Right lobe of liver (tissue), 6 donors: ENCODE data around the gene UBA6. TPM values are rescaled to one million over a fixed set of nuclear protein-coding genes. Genes with fewer than 3 reads are reported as not detected.

Experiments used
- ATAC-seq, 4 donors: fragments of 200-7000 bp; cut with Tn5 transposase; one replicate each; pipeline ENCODE4 v1.9.1; 2020; ENCODE audit warnings: mild to moderate bottlenecking in 4 of 4, moderate library complexity in 4 of 4
- DNase-seq, 3 donors: peaks; one replicate each; pipeline ENCODE4 v3.0.0-alpha.2; 2020
- H3K27ac ChIP-seq, 3 donors: fragments of 200-600 bp; one replicate each; pipeline ENCODE4 v1.8.0; 2022
- H3K27me3 ChIP-seq, 2 donors: fragments of 200-600 bp; one replicate each; pipeline ENCODE4 v1.8.0; 2022
- H3K36me3 ChIP-seq, 4 donors: fragments of 200-600 bp; sonication (generic) in 1 of 4; one replicate each; pipeline versions ENCODE4 v1.5.1 to v1.8.0; 2017 to 2022; ENCODE audit warnings: control low read depth in 1 of 4
- H3K4me1 ChIP-seq, 4 donors: fragments of 200-600 bp; sonication (generic) in 1 of 4; one replicate each; pipeline versions ENCODE4 v1.5.1 to v1.8.0; 2017 to 2022; ENCODE audit warnings: control low read depth in 1 of 4
- H3K4me3 ChIP-seq, 3 donors: fragments of 200-600 bp; one replicate each; pipeline ENCODE4 v1.8.0; 2022
- H3K9me3 ChIP-seq, 4 donors: fragments of 200-600 bp; sonication (generic) in 1 of 4; one replicate each; pipeline versions ENCODE4 v1.5.1 to v1.8.0; 2017 to 2022; ENCODE audit warnings: control low read depth in 1 of 4
- CTCF ChIP-seq, 4 donors: fragments of 200-600 bp in 3 of 4; fragments of 450-650 bp in 1 of 4; IDR thresholded peaks; one replicate each; pipeline versions ENCODE4 v1.5.1 to v1.8.0; 2016 to 2022; ENCODE audit warnings: antibody characterized with exemption in 4 of 4, mild to moderate bottlenecking in 2 of 4
- POLR2A ChIP-seq: fragments of 450-650 bp; IDR thresholded peaks from one replicate; pipeline ENCODE4 v1.6.1; 2017; ENCODE audit warnings: antibody characterized with exemption, mild to moderate bottlenecking
- WGBS: methylation state at CpG from one replicate; pipeline ENCODE4 v1.1.6; 2018; ENCODE audit warnings: low coverage, low lambda C conversion rate; ENCODE audit not compliant: insufficient coverage; ENCODE audit errors: missing lambda C conversion rate; 5-methylcytosine and 5-hydroxymethylcytosine counted together
- intact Hi-C, 2 donors: fragments of 100-400 bp; cut with DNase I; formaldehyde crosslinking; loops; one replicate each; pipeline versions ENCODE4 v1.11.2 to v1.14.1; 2022
- total RNA-seq, 6 experiments: library from RNA; depleted of rRNA in 2 of 6; stranded (reverse); fragments of >200 nt in 2 of 6; fragmentation: NEBNext Ultra II Directional in 3 of 6; extraction: Animal tissue kit (Norgen Biotek cat#: 25700) in 3 of 6; gene quantifications; one replicate each; pipeline versions ENCODE4 v1.1.0 to v1.2.4, GENCODE V29; 2016 to 2023
- donor health status: DM: no; HTN: yes; CAD: no.
- donor health status: DM: no; HTN: no; CAD: no.
- donor health status: DM: no; HTN: no; CAD: no.
- donor health status: DM: no; HTN: yes; CAD: no.
- donor health status: DM: no; HTN: yes; CAD: no.

The UBA6 gene
- total RNA-seq, 6 experiments from 2014 or later: 17.5 to 46.5 (median 24.7) TPM

- H3K27ac ChIP-seq: no peak overlapping the region
- 44% methylated on average over 2 of the region's 2 CpGs for WGBS
- intact Hi-C loops: no loop called here
Measured at GRCh38 chr4:67581913-67582312, 119.0 kb downstream of the UBA6 start.

GRCh38 chr4:67581208-67581857, 119.6 kb downstream of the UBA6 start:
- Histone ChIP-seq H3K36me3 (no peaks in the 10 kb centered on the region), H3K4me1 (no peaks in the 10 kb centered on the region), H3K27me3 (no peaks in the 10 kb centered on the region), H3K4me3 (no peak overlapping the region), H3K27ac (no peak overlapping the region), H3K9me3 (no peaks in the 10 kb centered on the region)
- TF ChIP-seq CTCF (IDR thresholded peaks at IDR 0.05): no peak
- no peak for TF ChIP-seq POLR2A
- DNase-seq: no peak
- WGBS: 55% methylated on average over 8 of the region's 8 CpGs
- no peak for ATAC-seq
- intact Hi-C loops: no loop called here

More at GRCh38 chr4:67581913-67582312, 119.0 kb downstream of the UBA6 start:
- TF ChIP-seq POLR2A (no peak), CTCF (IDR thresholded peaks at IDR 0.05) (no peak)
- no peaks in the 10 kb centered on the region for H3K27me3 ChIP-seq
- DNase-seq: no peak
- H3K4me3 ChIP-seq: no peak overlapping the region
- H3K4me1 ChIP-seq: no peaks in the 10 kb centered on the region
- H3K9me3 ChIP-seq: no peaks in the 10 kb centered on the region
- H3K36me3 ChIP-seq: no peaks in the 10 kb centered on the region
- no peak for ATAC-seq

GRCh38 chr4:67580577-67580976, 120.4 kb downstream of the UBA6 start:
- DNase-seq: no peak
- no peak for ATAC-seq
- TF ChIP-seq POLR2A (no peak), CTCF (IDR thresholded peaks at IDR 0.05) (no peak)
- intact Hi-C loops: no loop called here
- H3K4me3 ChIP-seq: no peak overlapping the region
- no peaks in the 10 kb centered on the region for H3K9me3 ChIP-seq
- H3K27ac ChIP-seq: no peak overlapping the region
- WGBS: 89% methylated on average over 3 of the region's 3 CpGs
- no peaks in the 10 kb centered on the region for H3K36me3 ChIP-seq
- H3K4me1 ChIP-seq: no peaks in the 10 kb centered on the region
- H3K27me3 ChIP-seq: no peaks in the 10 kb centered on the region

GRCh38 chr4:67576538-67576937, 124.4 kb downstream of the UBA6 start:
- TF ChIP-seq POLR2A (no peak), CTCF (IDR thresholded peaks at IDR 0.05) (no peak)

More at GRCh38 chr4:67576538-67576937, 124.4 kb downstream of the UBA6 start:
- no peaks in the 10 kb centered on the region for H3K9me3 ChIP-seq
- DNase-seq (no peak), ATAC-seq (no peak)
- H3K4me1 ChIP-seq: no peaks in the 10 kb centered on the region
- intact Hi-C loops: no loop called here
- no peak overlapping the region for H3K27ac ChIP-seq
- no peaks in the 10 kb centered on the region for H3K36me3 ChIP-seq
- H3K4me3 ChIP-seq: no peak overlapping the region
- H3K27me3 ChIP-seq: no peaks in the 10 kb centered on the region
- WGBS: 60% methylated on average over 1 of the region's 1 CpG
